ENCODE measurements around the gene ANP32B. TPM values are rescaled to one million over a fixed set of nuclear protein-coding genes. Genes with fewer than 3 reads are reported as not detected.

Gene ANP32B
- total RNA-seq, 1 donor from 2014 or later, result 220 TPM

- no peak for TF ChIP-seq CTCF (conservative IDR thresholded peaks at IDR 0.05)
- DNase-seq (ENCODE audit: low read depth, low spot score), result no peak
- Mint-ChIP-seq H3K27me3 (ENCODE audit: low read depth) (peaks cover 42% of the 10 kb centered on the region), H3K4me3 (peak overlapping the region; percentile 80), H3K36me3 (ENCODE audit: low read depth) (no peaks in the 10 kb centered on the region), H3K27ac (ENCODE audit: unreplicated experiment) (no peak overlapping the region), H3K9me3 (no peaks in the 10 kb centered on the region), H3K4me1 (peaks cover 29% of the 10 kb centered on the region)
Observed at GRCh38 chr9:97980479-97980803, 2.7 kb upstream of the ANP32B start.

GRCh38 chr9:97980918-97981845, 2.0 kb upstream of the ANP32B start:
- DNase-seq (ENCODE audit: low read depth, low spot score), result peak; percentile 31
- TF ChIP-seq CTCF (conservative IDR thresholded peaks at IDR 0.05), result no peak
- H3K4me3 Mint-ChIP-seq, result peak overlapping the region; percentile 80
- peak overlapping the region; percentile 98 for H3K27ac Mint-ChIP-seq (ENCODE audit: unreplicated experiment)
- H3K36me3 Mint-ChIP-seq (ENCODE audit: low read depth), result no peaks in the 10 kb centered on the region
- no peaks in the 10 kb centered on the region for H3K9me3 Mint-ChIP-seq
- peaks cover 45% of the 10 kb centered on the region for H3K27me3 Mint-ChIP-seq (ENCODE audit: low read depth)
- peaks cover 32% of the 10 kb centered on the region for H3K4me1 Mint-ChIP-seq

GRCh38 chr9:97981846-97982682, 1.1 kb upstream of the ANP32B start:
- H3K27ac Mint-ChIP-seq (ENCODE audit: unreplicated experiment), result peak overlapping the region; percentile 98

GRCh38 chr9:97983589-97984187, 547 bp downstream of the ANP32B start:
- Mint-ChIP-seq H3K4me1 (peaks cover 53% of the 10 kb centered on the region), H3K9me3 (no peaks in the 10 kb centered on the region), H3K4me3 (peak overlapping the region; percentile 82), H3K27me3 (ENCODE audit: low read depth) (peaks cover 39% of the 10 kb centered on the region), H3K36me3 (ENCODE audit: low read depth) (no peaks in the 10 kb centered on the region), H3K27ac (ENCODE audit: unreplicated experiment) (peak overlapping the region; percentile 45)
- no peak for DNase-seq (ENCODE audit: low read depth, low spot score)
- TF ChIP-seq CTCF (conservative IDR thresholded peaks at IDR 0.05), result no peak

More at GRCh38 chr9:97981846-97982682, 1.1 kb upstream of the ANP32B start:
- H3K9me3 Mint-ChIP-seq, result no peaks in the 10 kb centered on the region
- no peak for TF ChIP-seq CTCF (conservative IDR thresholded peaks at IDR 0.05)
- peaks cover 47% of the 10 kb centered on the region for H3K27me3 Mint-ChIP-seq (ENCODE audit: low read depth)
- no peak for DNase-seq (ENCODE audit: low read depth, low spot score)
- peak overlapping the region; percentile 80 for H3K4me3 Mint-ChIP-seq
- H3K4me1 Mint-ChIP-seq, result peaks cover 39% of the 10 kb centered on the region
- no peaks in the 10 kb centered on the region for H3K36me3 Mint-ChIP-seq (ENCODE audit: low read depth)
